NCI-H2107 (cell line): ENCODE data around the gene ANKRD13B.
"Not testable (repeated sequence)": the region's sequence is repeated elsewhere in the genome, so short reads cannot be mapped to it uniquely, and the experiment has no call there.

Experiments used
- DNase-seq: peaks from one replicate; lab custom pipeline; 2025; lab: John Stamatoyannopoulos, UW

Gene ANKRD13B

GRCh38 chr17:29642171-29642611 is 49.3 kb downstream of the ANKRD13B start:
- DNase-seq: no peak

GRCh38 chr17:29643817-29644160 is 50.9 kb downstream of the ANKRD13B start:
- DNase-seq: no peak

DNA sequence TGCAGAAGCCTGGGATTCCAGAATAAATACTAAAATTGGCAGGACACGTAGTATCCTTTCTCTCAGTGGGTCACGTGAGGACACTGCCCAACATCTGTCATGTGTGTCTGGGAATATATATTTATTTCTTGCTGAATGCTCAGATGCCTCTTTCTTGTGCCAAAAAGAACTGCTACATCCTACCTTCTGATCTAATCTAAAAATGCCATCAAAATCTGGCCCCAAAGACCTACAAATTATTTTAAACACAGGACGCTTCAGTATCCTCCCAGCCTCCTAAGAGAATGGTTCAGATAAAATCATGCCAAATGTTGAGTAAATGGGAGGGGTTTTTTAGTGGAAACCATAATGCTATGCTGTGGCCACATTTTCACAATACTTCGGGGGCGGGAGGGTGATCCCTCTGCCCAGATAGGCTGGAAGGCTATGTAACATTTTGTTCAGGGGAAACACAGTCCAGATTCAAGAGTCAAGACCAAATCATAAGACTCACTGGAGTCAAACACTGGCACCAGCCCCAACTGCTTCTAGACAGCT is 52.7 kb downstream of the ANKRD13B start:
- DNase-seq: no peak

- DNase-seq: no peak
These were observed 55.1 kb downstream of the ANKRD13B start for GRCh38 chr17:29648005-29648404.

GRCh38 chr17:29649359-29649758 is 56.4 kb downstream of the ANKRD13B start:
- no peak for DNase-seq

- no peak for DNase-seq
These were observed 57.5 kb downstream of the ANKRD13B start for GRCh38 chr17:29650396-29650795.

GRCh38 chr17:29651913-29652312 is 59.0 kb downstream of the ANKRD13B start:
- not testable (repeated sequence) for DNase-seq

- DNase-seq: no peak
These were observed 60.0 kb downstream of the ANKRD13B start for GRCh38 chr17:29652976-29653375.

- DNase-seq: no peak
These were observed 61.2 kb downstream of the ANKRD13B start for GRCh38 chr17:29653995-29654714.

DNA sequence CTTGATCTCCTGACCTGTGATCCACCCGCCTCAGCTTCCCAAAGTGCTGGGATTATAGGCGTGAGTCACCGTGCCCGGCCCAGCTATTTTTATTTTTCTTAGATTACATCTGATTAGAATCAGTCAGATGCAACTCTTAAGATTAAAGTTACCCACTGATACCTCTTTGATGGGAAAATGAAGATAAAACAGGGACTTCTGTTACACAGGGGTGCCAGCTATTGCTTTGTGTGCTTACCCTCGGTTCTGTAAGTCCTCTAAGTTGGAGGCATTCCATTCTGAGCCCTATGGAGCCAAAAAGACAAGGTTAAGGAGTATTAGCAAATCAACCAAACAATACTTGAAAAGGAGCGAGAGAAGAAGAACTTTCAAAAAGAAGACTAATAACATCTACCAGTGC is 62.4 kb downstream of the ANKRD13B start:
- DNase-seq: no peak

DNA sequence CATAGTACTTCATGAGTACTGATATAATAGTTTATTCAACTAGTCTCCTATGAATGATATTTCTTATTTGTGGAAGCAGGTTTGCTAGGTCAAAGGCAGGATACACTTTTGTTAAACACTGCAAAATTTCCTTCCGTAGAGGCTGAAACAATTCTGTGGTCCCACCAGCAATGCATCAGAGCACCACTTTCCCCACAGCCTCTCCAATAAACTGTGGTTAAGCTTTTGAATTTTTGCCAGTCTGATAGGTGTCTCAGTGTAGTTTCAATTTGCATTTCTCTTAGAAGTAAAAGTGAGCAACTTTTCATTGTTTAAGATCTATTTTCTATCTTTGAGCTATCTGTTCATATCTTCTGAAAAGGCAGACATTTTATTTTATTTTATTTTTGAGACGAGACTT is 66.2 kb downstream of the ANKRD13B start:
- DNase-seq: no peak

DNA sequence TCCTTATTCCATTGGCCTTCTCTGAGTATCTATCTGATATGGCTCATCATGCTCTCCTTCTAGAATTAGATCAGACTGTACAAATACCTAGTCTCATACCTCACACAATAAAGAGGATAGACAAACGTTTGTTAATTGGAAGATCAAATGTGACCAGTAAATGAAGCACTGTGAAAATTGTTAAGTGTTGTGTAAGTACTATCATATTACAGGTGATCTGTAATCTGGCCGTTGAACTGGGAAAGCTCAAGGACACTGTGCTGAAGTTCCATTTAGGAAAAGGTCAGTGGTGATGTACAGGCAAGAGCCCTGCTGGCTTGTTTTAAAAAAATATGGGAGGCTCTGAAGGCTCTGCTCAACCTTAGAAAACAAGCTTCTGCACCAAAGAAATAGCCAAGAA is 68.3 kb downstream of the ANKRD13B start:
- no peak for DNase-seq

GRCh38 chr17:29663155-29663554 is 70.2 kb downstream of the ANKRD13B start:
- DNase-seq: no peak
